Effector memory CD8-positive, alpha-beta T cell (primary cell): Measurements from ENCODE around the gene CD247.
A peak's percentile ranks its signal among the peaks of the same experiment; 100 is the strongest.

ENCODE experiments used
- ATAC-seq: fragments of 150-1000 bp; cut with Tn5 transposase; replicated peaks from 2 replicates; pipeline ENCODE4 v1.10.0; 2021; ENCODE audit warnings: mild to moderate bottlenecking, moderate library complexity
- DNase-seq, 3 experiments: peaks; one replicate each; pipeline ENCODE4 v3.0.0; 2021
- H3K27ac Mint-ChIP-seq, 2 donors: one replicate each; pipeline ENCODE4 v1.8.0; 2022; ENCODE audit warnings: mild to moderate bottlenecking in 2 of 2, mixed read lengths in 2 of 2, moderate library complexity in 2 of 2
- H3K27me3 Mint-ChIP-seq, 2 donors: one replicate each; pipeline ENCODE4 v1.8.0; 2022; ENCODE audit warnings: mixed read lengths in 2 of 2
- H3K36me3 Mint-ChIP-seq: one replicate; pipeline ENCODE4 v1.8.0; 2022; ENCODE audit warnings: mild to moderate bottlenecking, moderate library complexity, mixed read lengths; ENCODE audit not compliant: insufficient read depth
- H3K4me1 Mint-ChIP-seq, 2 donors: one replicate each; pipeline ENCODE4 v1.8.0; 2022; ENCODE audit warnings: low read depth in 2 of 2, mixed read lengths in 2 of 2
- H3K4me3 Mint-ChIP-seq, 2 donors: one replicate each; pipeline ENCODE4 v1.8.0; 2022; ENCODE audit warnings: mild to moderate bottlenecking in 2 of 2, mixed read lengths in 2 of 2, moderate library complexity in 2 of 2
- H3K9me3 Mint-ChIP-seq, 2 donors: one replicate each; pipeline ENCODE4 v1.8.0; 2022; ENCODE audit warnings: mixed read lengths in 2 of 2

CD247 gene

DNA sequence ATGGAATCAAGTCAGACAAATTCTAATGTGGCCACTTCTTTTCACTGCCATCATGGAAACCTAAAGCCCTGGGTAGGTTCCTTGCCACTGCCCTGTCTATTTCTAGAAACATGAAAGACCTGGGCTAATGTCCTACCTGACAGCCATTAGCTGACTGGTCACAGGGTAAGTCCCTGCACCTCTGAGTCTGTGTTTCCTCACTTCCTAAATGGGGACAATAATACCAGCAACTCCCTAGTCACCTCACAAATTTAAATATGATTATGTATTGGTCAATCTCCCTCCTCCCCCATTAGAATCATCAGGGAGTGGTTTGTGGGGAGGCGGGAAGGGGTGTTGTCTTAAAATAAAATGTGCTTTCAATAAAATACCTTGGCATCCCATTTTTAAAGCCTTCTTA, 33.0 kb upstream of the CD247 start:
- Mint-ChIP-seq H3K9me3 (no peaks in the 10 kb centered on the region), H3K36me3 (peaks cover 4% of the 10 kb centered on the region), H3K27me3 (no peaks in the 10 kb centered on the region), H3K4me1 (peaks cover 24 to 28% of the 10 kb centered on the region in 2 donors), H3K27ac (no peak overlapping the region), H3K4me3 (no peak overlapping the region)
- DNase-seq (no peak), ATAC-seq (no peak)

DNA sequence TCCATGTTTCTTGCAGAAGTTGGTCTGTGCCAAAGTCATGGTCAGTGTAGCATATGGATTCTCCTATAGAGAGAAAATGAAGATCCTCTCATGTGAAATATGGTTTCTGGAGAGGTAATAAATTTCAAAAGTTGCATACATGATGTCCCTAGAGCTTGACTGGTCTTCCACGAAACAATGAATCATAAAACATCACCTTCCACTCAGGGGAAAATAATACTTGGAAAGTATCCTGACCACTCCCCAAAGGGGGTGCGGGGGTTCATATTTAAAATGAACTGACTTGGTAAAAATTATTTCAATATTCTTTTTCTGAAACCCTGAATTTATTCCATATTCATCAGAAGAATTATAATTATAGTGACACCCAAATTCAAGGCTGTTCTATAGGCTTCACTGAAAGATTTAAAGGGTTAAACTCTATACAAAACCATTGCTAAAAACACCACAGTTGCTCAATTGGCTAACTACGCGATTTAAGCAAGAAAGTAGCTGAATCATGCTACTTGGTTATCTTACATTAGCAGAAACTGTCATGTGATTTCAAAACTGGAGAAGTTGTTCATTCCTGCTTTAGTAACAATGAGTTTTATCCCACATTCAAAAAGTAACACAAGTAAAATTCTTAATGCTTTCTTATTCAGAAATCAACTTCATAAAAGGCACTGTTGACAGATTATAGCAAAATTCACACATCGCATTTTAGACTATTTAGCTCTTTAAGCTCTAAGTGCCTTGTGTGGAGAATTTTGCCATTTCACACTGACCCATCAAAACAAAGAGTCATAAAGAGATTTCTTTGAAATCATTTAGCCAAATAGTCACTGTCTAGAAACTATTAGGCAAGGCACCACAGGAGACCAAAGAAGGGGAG, 30.0 kb upstream of the CD247 start:
- DNase-seq (no peak), ATAC-seq (no peak)
- peaks cover 16 to 19% of the 10 kb centered on the region in 2 donors for H3K4me1 Mint-ChIP-seq
- no peaks in the 10 kb centered on the region for H3K27me3 Mint-ChIP-seq
- no peaks in the 10 kb centered on the region for H3K9me3 Mint-ChIP-seq
- H3K36me3 Mint-ChIP-seq, result peaks cover 6% of the 10 kb centered on the region
- H3K4me3 Mint-ChIP-seq, result no peak overlapping the region
- no peak overlapping the region for H3K27ac Mint-ChIP-seq

DNA sequence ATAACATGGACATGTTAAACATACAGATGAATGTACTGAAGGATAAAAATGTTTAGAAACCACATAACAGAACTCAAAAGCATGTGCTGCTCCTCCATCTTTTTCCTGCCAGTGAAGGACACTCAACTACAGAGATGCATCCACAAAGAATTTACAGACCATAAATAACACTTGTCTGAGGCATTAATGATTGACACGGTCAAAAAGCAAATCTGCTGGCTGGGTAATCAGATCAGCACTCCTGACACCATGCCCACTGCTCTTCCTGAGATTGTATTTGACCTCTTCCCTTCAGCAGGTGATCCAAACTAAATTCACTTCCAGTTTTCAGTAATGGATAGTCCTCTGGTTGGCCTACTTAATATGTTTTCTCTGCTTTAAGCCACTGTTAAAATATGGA, 28.6 kb upstream of the CD247 start:
- no peaks in the 10 kb centered on the region for H3K27me3 Mint-ChIP-seq

DNA sequence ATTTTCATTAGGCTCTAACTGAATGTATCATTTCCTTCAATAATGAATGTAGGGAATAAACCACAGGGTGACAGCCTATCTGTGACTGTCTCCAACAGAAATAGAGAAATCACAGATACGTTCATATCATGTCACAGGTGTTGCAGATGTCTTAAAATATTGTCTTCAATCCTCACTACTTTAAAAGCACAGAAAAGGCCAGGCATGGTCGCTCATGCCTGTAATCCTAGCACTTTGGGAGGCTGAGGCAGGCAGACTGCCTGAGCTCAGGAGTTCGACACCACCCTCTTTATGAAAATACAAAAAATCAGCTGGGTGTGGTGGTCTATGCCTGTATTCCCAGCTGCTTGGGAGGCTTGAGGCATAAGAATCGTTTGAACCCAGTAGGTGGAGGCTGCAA, 27.0 kb upstream of the CD247 start:
- no peaks in the 10 kb centered on the region for H3K9me3 Mint-ChIP-seq
- no peak for DNase-seq
- peaks cover 3% of the 10 kb centered on the region for H3K36me3 Mint-ChIP-seq
- H3K27ac Mint-ChIP-seq, result no peak overlapping the region
- H3K27me3 Mint-ChIP-seq, result no peaks in the 10 kb centered on the region
- H3K4me3 Mint-ChIP-seq, result no peak overlapping the region
- ATAC-seq, result no peak
- peaks cover 6 to 12% of the 10 kb centered on the region in 2 donors for H3K4me1 Mint-ChIP-seq

More for the DNA sequence above, 28.6 kb upstream of the CD247 start:
- Mint-ChIP-seq H3K27ac (no peak overlapping the region), H3K4me1 (peaks cover 9 to 14% of the 10 kb centered on the region in 2 donors), H3K4me3 (no peak overlapping the region), H3K9me3 (no peaks in the 10 kb centered on the region), H3K36me3 (peaks cover 3% of the 10 kb centered on the region)
- ATAC-seq (no peak), DNase-seq (no peak)

DNA sequence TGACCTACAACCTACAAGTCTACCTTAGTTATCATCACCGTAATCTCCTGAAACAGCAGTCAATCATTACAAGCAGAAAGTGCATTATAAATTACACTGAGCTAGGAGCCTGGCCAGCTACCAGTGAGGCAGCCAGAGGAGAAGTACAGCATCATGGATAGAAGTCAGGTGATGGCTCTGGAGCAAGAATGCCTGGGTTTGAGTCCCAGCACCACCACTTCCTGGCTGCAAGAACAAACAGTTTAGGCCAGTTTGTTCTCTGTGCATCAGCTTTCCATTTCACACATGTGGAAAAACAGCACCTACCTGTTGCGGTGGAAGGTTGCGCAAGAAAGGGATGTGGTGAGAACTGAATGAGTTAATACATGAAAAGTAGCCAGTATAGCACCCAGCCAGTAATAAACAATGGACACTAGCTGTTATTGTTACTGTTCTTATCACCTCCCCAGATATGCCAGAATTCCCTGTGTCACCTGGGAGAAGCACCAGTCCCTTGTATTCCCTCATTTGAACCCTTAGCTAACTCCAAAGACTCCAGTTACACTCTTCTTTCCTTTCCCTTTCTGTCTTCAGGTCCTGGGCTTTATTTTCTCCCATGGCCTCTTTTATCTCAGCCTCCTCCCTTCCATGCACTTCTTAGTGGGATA, 26.2 kb upstream of the CD247 start:
- peaks cover 3 to 13% of the 10 kb centered on the region in 2 donors for H3K4me1 Mint-ChIP-seq
- no peak overlapping the region for H3K4me3 Mint-ChIP-seq
- H3K9me3 Mint-ChIP-seq, result no peaks in the 10 kb centered on the region
- H3K36me3 Mint-ChIP-seq, result peaks cover 3% of the 10 kb centered on the region
- H3K27me3 Mint-ChIP-seq, result no peaks in the 10 kb centered on the region
- ATAC-seq (no peak), DNase-seq (no peak)
- no peak overlapping the region for H3K27ac Mint-ChIP-seq

DNA sequence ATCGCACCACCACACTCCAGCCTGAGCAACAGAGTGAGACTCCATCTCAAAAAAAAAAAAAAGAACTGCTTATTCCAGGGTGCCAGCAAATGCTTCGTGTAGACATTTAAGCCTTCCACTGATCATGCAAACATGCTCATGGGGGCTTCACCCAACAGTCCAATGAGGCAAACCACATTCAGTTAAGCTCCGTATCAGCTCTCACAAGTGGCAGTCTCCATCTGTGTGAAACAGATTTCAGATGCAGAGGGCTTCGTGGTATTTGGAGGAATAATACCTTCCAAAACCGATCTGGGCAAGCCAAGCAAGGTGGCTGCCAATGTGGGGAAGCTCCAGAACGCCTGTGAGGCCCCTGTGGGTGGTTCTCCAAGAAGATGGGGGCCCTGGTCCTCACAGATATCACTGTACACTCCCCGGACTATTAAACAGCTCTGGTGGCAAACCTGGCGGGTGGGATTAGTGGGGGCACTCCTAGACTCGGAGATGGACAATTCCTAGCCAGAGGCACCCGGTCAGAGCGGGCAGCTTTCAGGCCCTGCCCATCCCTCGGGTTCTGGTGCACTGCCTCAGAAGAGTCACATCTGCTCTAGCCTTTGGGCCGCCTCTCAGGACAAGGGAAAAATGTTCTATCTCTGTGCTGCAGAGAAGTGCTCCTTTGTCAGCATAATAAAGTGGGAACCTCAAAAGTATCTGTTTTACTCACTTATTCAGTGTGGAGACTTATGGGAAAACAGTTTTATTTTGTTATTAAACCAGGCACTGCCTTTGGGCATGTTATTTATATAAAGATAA, 25.1 kb upstream of the CD247 start:
- Mint-ChIP-seq H3K4me1 (peaks cover 3 to 7% of the 10 kb centered on the region in 2 donors), H3K27me3 (no peaks in the 10 kb centered on the region), H3K27ac (no peak overlapping the region), H3K36me3 (peaks cover 3% of the 10 kb centered on the region), H3K9me3 (no peaks in the 10 kb centered on the region), H3K4me3 (no peak overlapping the region)
- no peak for ATAC-seq
- no peak for DNase-seq

DNA sequence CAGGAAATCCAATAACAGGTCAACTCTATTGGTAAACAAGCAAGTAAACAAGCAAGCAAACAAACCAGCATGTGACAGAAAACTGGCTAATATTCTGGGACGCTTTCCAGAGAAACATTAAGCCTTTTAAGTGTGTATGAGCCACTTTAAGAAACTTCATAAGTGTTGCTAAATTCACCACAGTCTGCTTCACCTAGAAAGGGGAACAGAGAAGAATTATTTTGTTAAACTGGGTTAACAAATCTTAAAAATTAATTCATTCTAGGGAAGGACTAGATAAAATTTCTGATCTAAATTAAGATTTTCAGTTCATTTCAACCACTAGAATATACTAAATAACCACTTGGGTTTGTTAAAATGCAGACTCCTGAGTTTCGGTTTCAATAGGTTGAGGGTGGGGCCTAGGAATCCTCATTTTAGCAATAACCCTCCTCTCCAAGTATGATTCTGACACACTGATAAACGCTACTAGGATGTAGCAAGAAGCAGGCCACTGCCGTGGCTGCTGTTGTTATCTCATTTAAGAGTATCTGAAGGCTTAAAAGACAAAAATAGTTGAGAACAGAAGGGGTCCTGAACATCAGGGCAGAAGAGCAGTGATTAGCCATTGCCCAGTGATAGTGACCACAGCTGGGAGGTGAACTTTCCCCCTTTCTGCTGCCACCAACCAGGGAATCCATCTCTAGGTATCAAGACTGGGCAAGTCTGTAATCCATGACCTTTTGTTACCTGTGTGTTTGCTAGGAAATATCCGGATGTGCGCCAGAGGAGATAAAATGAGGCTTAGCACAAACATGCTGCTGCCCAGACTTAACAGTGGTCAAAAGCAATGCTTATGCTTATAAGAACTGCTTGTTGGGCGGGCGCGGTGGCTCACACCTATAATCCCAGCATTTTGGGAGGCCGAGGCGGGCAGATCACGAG, 24.0 kb upstream of the CD247 start:
- no peaks in the 10 kb centered on the region for H3K27me3 Mint-ChIP-seq
- no peak for DNase-seq
- peaks cover 3 to 7% of the 10 kb centered on the region in 2 donors for H3K4me1 Mint-ChIP-seq
- no peak for ATAC-seq
- H3K27ac Mint-ChIP-seq, result no peak overlapping the region
- no peaks in the 10 kb centered on the region for H3K9me3 Mint-ChIP-seq
- H3K36me3 Mint-ChIP-seq, result peaks cover 3% of the 10 kb centered on the region
- no peak overlapping the region for H3K4me3 Mint-ChIP-seq

DNA sequence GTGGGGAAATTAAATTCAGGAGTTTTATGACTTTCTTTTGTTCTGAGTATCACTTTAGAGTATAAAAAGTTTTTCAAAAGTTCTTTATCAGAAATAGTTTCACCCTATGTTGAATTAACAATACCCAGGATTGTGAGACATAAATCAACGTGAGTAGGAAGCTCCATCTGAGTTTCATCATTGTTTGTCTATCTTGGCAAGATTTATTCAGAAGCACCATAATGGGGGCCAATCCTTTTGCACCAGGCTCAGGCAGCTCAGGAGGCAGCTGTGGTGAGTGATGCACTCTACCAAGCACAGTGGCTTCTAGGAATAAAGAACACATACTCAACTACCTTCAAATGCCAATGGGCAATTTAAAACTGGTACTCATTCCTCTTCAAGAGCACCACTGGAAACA, 23.3 kb upstream of the CD247 start:
- H3K4me1 Mint-ChIP-seq, result peaks cover 3 to 7% of the 10 kb centered on the region in 2 donors
- no peaks in the 10 kb centered on the region for H3K27me3 Mint-ChIP-seq
- H3K27ac Mint-ChIP-seq, result no peak overlapping the region
- peaks cover 3% of the 10 kb centered on the region for H3K36me3 Mint-ChIP-seq
- no peaks in the 10 kb centered on the region for H3K9me3 Mint-ChIP-seq
- DNase-seq, result no peak
- H3K4me3 Mint-ChIP-seq, result no peak overlapping the region
- ATAC-seq, result no peak

DNA sequence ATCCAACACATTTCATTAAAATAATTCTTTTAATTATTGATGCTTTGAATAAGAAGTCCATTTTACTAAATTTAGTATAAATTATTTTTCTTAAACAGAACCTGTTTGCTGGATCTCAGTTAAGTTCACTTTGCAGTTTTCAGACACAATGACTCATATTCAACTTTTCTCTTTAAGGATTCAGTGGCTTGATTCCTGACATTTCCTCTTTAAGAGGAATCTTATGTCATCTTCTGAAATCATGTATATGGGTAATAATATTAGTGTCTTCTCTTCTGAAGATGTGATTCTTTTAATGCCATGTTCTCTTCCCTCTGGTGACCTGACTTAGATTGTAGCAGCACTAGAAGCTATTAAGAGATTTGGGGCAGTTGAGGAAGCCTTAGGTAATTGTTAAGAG, 22.7 kb upstream of the CD247 start:
- no peak overlapping the region for H3K27ac Mint-ChIP-seq
- H3K4me3 Mint-ChIP-seq, result no peak overlapping the region
- H3K4me1 Mint-ChIP-seq, result peaks cover 3 to 7% of the 10 kb centered on the region in 2 donors
- H3K9me3 Mint-ChIP-seq, result no peaks in the 10 kb centered on the region
- ATAC-seq, result no peak
- DNase-seq, result no peak
- H3K27me3 Mint-ChIP-seq, result no peaks in the 10 kb centered on the region
- peaks cover 3% of the 10 kb centered on the region for H3K36me3 Mint-ChIP-seq

DNA sequence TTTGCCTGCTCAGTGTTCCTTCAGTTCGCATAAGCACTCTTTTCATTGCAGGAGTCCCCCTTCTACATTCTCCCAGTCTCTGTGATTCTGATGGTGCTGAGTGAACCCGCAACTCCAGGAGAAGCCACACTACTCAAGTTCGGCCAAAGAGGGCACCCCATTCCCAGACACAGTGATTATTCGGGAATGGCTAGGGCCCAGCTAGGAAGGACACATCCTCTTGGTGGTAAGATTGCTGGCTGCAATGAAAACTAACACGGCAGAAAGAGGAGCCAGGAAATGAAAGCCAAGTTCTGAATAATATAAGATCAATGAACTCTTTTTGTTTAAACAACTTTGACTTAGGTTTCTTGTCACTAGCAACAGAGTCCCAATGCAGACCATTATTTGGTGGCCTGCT, 20.3 kb upstream of the CD247 start:
- Mint-ChIP-seq H3K27ac (no peak overlapping the region), H3K4me3 (no peak overlapping the region), H3K9me3 (no peaks in the 10 kb centered on the region), H3K36me3 (peaks cover 3% of the 10 kb centered on the region), H3K27me3 (no peaks in the 10 kb centered on the region), H3K4me1 (peaks cover 0 to 4% of the 10 kb centered on the region in 2 donors)
- ATAC-seq, result no peak
- DNase-seq, result no peak

DNA sequence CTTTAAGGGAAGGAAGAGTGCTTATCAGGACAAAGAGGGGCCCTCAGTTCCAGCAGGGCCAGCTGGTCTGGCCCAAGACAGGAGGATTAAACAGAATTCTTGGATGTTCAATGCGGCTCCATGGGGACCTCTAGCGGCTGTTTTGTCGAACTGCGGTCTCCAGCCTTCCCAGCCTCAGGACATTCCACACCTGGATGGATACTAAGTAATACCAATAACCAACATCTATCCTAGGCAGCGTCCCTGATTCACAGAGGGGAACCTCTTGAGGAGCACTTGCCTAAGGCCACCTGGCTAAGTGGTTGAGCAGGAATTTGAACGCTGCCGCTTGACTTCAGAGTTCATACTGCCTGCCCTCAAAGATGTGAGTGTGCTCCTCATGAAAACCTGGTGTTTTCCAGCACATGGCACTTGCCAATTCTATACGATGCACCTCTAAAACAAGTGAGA, 15.5 kb upstream of the CD247 start:
- ATAC-seq, result peak; percentile 80
- peak; percentile 54 to 67 (median 58) for DNase-seq
- no peak overlapping the region for H3K4me3 Mint-ChIP-seq
- no peaks in the 10 kb centered on the region for H3K9me3 Mint-ChIP-seq
- H3K36me3 Mint-ChIP-seq, result no peaks in the 10 kb centered on the region
- H3K27ac Mint-ChIP-seq, result no peak overlapping the region
- H3K4me1 Mint-ChIP-seq, result no peaks in the 10 kb centered on the region
- no peaks in the 10 kb centered on the region for H3K27me3 Mint-ChIP-seq

DNA sequence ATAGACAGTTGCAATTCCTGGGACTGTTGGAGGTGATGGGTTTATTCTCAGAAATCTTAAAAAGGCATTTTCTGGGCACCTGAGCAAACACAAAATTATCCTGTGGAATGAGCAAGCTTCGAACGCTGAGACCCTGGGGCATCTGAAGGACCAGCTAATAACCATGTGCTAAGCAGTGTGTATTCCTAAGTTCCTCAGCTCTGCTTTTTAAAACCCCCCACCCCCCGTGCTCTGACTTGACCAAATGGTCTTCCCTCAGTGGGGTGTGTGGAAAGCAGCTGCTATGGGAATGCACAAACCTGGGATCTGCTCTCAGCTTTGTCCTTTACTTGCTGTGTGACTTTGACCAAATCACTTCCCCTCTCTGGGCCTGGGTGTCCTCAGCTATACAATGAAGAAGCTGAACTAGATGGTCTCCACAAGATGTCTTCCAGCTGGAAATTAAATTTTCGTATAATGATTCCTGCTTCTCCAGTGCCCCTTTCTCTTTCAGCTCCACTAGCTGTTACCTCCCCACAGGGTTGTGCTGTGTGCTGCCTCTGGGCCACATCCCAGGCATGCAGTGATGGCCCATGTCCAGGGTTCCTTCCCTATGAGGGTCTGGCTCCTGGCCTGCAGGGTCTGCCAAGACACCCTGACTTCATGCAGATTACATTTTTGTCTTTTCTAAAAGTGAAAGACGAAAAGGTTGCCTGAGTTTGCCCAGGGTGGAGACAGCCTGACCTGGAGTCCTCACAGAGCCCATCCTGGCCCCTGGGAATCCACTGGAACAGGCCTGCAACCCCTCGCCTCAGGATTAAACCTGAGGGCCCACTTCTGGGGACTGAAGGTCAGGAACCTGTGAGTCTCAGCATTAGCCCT, 14.9 kb upstream of the CD247 start:
- H3K27me3 Mint-ChIP-seq, result no peaks in the 10 kb centered on the region
- H3K9me3 Mint-ChIP-seq, result no peaks in the 10 kb centered on the region
- DNase-seq (no peak), ATAC-seq (no peak)
- no peak overlapping the region for H3K27ac Mint-ChIP-seq
- no peaks in the 10 kb centered on the region for H3K36me3 Mint-ChIP-seq
- H3K4me1 Mint-ChIP-seq, result no peaks in the 10 kb centered on the region
- no peak overlapping the region for H3K4me3 Mint-ChIP-seq
